Activated CD4-positive, alpha-beta T cell treated with anti-CD3 and anti-CD28 coated beads for 1 hour (primary cell): ENCODE results near the gene CPN2.
A peak's percentile ranks its signal among the peaks of the same experiment; 100 is the strongest.

Experiments used
- DNase-seq: peaks from one replicate; pipeline ENCODE4 v3.0.0-alpha.2; 2020

The CPN2 gene

GRCh38 chr3:194351952-194352536 is 916 bp upstream of the CPN2 start:
- DNase-seq, result no peak

GRCh38 chr3:194350726-194351071 is 429 bp downstream of the CPN2 start:
- no peak for DNase-seq

- DNase-seq, result no peak
Observed at GRCh38 chr3:194348354-194348753, 2.8 kb downstream of the CPN2 start.

DNA sequence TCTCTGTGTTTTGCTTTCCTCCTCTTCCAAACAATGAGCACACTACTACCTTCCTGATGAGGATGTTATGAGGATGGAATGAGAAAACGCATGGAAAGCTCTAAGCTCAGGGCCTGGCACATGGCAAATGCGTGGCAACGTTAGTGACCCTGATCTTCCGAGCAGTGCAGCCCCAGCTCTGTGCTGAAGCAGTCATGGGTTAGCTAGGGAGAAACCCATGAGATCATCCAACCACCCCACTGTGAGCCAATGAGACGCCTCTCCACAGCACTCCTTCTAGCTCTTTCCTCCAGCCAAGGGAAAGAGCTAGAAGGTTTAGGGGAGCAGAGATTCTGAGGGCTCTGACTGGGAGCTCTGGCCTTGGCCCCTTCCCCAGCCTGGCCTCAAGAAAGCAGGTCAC is 4.5 kb downstream of the CPN2 start:
- DNase-seq, result no peak

GRCh38 chr3:194346035-194346434 is 5.1 kb downstream of the CPN2 start:
- DNase-seq, result no peak

DNA sequence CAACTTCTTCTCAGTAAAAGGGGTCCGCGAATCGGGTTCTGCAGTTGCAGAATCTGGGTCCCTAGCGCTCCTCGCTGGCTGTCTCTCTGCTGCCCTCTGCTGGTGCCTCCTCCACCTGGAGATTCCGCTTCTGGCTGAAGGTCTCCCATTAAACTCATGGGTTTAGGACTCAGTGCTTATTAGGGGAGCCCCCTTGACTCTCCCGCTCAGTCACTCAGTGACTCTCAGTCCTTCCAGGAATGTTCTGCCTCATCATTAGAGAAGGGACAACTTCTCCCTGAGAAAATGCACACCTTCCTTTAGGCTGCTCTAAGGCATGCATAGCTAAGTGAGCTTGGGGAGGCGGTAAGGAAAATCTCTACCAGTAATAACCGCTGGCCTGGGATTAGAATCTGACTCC is 7.1 kb downstream of the CPN2 start:
- peak; percentile 51 for DNase-seq

DNA sequence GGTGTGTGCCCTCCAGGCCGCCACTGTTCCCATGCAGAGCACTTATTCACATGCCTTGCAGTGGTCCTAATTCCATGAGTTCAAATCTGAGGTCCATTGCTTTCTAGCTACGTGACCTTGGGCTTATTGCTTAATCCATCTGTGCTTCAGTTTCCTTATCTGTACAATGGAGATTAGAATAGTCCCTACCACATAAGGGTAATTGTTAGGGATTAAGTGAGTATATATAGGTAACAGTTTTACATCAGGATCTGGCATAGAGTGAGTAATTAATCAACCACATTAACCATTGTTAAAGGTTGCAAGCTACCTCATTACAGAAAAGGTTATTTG is 7.6 kb downstream of the CPN2 start:
- DNase-seq, result no peak

- no peak for DNase-seq
Observed at GRCh38 chr3:194342861-194343560, 8.1 kb downstream of the CPN2 start.

DNA sequence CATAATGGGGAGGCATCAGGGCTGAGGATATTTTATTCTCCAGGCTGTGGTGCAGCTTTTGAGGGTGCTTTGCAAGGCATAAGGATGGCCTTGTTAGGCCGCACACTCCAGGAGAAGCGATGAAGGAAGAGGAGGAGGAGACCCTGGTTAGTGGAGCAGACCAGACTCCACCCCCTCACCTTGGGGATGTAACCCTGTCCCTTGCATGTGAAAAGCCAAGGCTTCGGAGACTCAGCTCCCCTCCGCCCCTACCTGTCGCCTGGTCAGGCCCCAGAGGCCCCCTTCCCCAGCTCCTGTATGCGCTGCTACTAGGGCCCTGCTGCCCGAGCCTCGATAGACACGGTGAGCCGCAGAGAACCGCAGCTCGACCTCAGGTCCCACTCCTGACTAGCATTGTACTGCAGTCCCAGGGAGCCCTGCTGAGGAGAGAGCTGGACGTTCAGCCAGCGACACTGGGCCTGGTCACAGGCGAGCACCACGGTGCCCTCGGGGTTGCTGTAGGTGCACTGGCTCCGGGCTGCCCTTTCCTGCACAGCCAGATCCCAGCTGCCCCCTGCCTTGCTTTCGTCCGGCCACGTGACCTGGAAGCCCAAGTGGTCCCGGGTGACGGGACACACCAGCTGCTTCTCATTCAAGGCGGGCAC is 10.2 kb downstream of the CPN2 start:
- no peak for DNase-seq

DNA sequence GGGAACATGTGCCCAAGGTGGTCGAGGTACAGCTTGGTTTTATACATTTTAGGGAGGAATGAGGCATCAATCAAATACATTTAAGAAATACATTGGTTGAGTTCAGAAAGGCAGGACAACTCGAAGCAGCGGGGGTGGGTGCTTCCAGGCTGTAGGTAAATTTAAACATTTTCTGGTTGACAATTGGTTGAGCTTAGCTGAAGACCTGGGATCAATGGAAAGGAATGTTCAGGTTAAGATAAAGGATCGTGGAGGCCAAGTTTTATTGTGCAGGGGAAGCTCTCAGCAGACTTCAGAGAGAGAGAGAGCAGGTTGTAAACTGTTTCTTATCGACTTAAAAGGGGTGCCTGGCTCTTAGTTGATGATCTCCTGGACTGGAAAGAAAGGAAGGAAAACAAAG is 11.3 kb downstream of the CPN2 start:
- DNase-seq, result no peak

DNA sequence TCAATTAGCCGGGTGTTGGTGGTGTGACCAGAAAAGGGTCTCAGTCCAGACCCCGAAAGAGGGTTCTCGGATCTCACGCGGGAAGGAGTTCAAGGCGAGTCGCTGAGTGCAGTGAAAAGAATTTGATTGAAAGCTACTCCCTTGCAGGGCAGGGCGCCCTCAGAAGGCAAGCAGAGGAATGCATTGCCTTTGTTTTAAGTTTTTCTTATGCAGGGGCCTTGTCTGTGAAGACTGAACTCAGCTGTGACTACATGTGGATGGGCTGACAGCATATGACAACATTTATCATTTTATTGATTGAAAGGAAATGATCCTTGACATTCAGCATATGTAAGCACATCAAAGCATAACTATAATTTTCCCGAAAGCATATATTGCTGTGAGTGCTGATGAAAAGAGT is 11.8 kb downstream of the CPN2 start:
- no peak for DNase-seq

DNA sequence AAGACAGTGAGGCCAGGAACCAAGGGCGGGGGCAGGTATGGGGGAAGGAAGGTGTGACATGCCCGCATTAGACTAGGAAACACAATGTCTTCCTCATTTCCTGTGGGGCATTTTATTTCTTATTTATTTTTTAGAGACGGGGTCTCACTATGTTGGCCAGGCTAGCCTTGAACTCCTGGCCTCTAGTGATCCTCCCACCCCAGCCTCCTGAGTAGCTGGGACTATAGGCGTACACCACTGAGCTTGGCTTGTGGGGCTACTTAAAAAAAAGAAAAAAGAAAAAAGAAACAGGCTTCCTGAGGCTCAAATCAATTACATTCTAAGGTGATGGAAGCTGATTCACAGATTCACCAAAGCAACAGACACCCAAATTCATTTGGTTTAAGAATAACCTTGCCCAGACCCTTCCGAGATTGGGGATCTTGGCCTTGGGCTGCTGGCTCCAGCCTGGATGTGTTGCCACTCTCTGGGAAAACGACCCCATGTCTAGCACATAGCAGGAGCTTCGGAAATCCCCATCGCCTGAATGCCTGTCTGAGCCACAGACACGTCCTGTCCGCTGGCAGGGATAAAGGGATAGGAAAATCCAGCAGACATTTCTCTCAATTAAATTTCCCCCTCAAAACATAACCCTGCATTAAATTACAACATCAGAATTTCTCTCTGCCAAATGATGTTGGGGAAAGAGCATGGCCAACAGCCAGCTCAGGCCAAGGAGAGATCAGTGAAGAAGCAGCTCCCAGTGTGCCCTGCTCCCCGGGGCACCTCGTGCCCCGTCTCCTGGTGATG is 13.0 kb downstream of the CPN2 start:
- no peak for DNase-seq

DNA sequence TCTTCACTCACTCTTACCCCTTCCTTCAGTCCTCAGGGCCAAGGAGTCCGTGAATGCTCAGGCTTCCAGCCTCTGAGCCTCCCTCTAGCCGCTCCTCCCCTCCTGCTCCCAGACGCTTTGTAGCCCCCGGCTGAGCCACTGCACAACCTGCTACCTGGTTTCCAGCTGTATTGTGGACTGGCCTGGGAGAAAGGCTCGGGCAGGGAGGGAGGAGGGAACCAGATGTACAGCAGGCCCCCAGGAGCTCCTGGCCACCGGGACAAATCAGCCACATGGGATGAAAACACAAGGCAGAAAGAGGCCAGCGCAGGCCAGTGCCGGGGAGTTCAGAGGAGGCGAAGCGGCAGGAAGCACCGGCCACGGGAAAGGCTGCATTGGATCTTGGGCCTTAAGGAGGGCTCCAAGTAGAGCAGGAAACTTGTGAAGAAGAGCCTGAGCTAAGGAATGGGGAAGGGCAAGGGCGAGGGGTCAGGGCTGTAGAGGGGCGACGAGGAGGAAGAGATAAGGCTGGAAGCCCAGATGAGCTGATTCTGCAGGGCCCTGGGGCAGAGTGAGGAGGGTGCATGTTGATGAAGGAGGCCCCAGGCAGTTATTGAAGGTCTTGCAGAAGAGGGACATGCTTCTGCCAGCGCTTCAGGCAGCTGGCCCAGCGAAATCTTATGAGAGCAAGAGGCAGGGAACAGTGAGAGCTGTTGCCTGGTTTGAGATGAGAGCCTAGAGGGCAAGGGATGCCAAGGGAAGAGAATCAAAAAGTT is 14.3 kb downstream of the CPN2 start:
- no peak for DNase-seq

DNA sequence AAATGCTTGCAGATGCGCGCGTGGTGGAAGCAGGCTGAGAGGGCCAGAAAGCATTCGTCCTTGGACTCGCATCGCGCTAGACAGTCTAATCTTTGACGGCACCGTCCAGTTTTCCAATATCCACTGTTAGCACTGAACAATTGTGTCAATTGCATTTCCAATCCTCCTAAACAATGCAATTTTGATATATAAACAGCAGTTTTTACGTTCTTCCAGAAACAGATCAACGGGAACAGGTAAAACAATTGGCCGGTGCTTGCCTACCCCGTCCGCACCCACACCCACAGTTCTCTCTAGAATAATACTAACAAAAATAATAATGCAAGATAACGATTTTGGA is 17.2 kb downstream of the CPN2 start:
- no peak for DNase-seq

- DNase-seq, result peak; percentile 85
Observed at GRCh38 chr3:194333212-194333980, 17.7 kb downstream of the CPN2 start.

DNA sequence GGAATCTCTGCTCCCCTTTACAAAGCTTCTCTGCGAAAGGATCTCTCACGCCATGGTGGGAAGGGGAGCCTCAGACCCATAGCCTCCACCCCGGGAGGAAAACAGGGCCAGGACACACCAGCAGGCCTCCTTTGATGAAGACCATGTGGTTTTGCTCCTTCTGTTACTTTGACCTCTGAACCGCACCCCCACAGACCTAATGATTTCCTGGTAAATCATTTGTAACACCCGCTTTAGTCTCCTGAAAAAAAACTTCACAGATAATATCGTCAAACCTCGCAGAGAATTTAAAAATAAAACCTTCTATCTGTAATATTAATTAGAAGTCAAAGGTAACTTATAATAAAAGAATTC is 18.3 kb downstream of the CPN2 start:
- no peak for DNase-seq

DNA sequence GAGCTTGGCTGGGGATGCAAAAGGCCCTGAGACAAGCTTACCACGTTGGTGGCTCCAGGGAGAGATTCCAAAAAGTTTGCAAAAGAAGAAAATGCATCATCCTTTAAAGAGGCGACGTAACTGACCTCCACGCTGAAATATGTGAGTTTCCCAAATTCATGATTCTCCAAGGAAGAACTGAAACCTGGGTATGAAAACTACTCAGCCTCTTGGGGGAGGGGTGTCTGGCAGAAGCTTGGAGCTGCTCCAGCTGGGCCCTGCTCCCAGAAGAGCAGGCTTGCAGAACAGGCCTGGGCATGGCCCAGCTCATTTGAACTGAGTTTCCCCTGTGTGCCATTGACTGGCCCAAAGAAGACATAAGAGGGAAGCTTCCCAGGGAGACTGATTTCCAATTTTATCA is 20.5 kb downstream of the CPN2 start:
- DNase-seq, result no peak

- DNase-seq, result no peak
Observed at GRCh38 chr3:194330160-194330559, 21.0 kb downstream of the CPN2 start.

- DNase-seq, result no peak
Observed at GRCh38 chr3:194329583-194329965, 21.6 kb downstream of the CPN2 start.

GRCh38 chr3:194328942-194329582 is 22.1 kb downstream of the CPN2 start:
- DNase-seq, result no peak

GRCh38 chr3:194328053-194328657 is 23.0 kb downstream of the CPN2 start:
- DNase-seq, result no peak
